HG03108 (cell line): ENCODE measurements around the gene MAK.
"Not testable (repeated sequence)": the region's sequence is repeated elsewhere in the genome, so short reads cannot be mapped to it uniquely, and the experiment has no call there.

ENCODE experiments used
- ATAC-seq: cut with Tn5 transposase; IDR thresholded peaks from one replicate; pipeline ENCODE4 v1.9.1; 2021; ENCODE audit warnings: moderate library complexity; ENCODE audit not compliant: unreplicated experiment

The MAK gene

DNA sequence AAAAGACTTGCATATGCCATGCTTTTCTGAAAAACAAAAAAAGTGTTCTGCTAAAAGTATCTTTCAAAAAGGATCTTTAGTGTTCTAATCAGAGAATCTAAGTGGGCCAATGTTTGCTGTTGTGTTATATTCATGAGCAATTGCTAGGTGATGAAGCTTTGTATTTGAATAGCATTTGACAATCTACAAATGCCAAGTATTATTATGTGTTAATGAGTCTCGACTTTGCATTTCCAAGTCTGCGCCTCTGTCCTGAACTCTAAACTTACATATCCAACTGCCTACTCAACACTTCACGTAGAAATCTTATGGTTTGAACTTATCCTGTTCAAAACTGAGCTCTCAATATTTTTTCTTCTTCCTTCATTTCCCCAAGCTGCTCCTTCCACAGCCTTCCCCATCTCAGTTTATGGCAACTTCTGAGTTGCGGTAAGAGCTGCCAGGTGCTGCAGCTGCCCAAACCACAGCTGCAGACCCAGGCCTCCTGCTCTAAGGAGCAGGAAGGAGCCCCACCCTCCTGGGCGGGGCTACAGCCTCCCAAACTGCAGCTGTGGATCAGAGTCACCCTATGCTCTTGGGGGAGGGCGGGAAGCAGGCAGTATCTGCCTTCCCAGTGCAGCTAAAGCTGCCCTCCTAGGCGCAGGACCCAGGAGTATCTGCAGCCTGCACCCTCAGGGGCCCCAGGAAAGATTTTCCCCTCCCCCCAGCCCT lies 16.7 kb upstream of the MAK start:
- ATAC-seq, result no peak

DNA sequence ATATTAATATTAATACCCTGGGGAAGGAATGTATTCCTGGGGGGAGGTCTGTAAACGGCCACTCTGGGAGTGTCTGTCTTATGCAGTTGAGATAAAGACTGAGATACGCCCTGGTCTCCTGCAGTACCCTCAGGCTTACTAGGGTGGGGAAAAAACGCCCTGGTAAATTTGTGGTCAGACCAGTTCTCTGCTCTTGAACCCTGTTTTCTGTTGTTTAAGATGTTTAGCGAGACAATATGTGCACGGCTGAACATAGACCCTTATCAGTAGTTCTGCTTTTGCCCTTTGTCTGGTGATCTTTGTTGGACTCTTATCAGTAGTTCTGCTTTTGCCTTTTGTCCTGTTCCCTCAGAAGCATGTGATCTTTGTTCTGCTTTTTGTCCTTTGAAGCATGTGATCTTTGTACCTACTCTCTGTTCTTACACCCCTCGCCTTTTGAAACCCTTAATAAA lies 15.5 kb upstream of the MAK start:
- not testable (repeated sequence) for ATAC-seq

DNA sequence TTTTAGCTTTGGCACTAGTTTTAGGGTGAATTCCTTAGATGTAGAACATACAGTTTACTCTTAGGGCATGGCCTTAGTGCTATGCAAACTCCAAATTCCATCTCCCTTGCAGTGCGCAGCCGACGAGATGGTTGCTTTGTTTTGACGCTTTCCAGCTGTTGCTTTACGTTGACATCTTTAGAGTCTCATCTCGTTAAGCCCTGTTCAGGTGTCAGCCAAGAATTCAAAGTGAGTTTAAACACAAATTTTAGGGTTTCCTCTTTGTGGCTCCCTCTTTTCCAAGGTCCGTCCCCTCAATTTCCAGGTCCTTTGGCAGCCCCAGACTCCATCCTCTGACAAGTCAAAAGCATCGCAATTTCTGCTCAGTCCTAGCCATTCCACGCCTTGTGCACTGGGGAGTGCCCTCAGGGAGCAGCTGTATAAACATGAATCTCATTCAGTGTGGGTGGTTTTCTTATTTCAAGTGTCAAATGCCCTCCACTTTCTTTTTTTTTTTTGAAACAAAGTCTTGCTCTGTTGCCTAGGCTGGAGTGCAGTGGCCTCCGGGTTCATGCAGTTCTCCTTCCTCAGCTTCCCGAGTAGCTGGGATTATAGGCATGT lies 14.1 kb upstream of the MAK start:
- ATAC-seq, result no peak

GRCh38 chr6:10850728-10851127 lies 12.4 kb upstream of the MAK start:
- no peak for ATAC-seq

GRCh38 chr6:10849901-10850300 lies 11.6 kb upstream of the MAK start:
- no peak for ATAC-seq

GRCh38 chr6:10847684-10848083 lies 9.3 kb upstream of the MAK start:
- no peak for ATAC-seq

DNA sequence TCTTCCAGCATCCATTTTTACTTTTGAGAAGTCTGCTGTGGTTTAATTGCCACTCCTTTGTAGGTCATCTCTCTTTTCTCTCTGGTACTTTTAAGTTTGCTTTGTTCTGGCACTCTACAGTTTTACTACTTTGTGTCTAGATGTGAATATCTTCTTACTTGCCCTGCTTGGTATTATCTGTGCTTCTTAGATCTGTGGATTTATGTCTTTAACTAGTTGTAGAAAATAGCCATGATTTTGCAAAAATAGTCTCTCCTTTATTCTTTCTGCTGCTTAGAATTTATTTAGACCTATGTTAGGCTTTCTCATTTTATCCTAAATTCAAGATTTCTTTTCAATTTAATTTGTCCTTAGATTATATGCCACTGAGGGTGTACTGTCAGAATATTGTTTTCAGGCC lies 5.2 kb upstream of the MAK start:
- ATAC-seq, result no peak

DNA sequence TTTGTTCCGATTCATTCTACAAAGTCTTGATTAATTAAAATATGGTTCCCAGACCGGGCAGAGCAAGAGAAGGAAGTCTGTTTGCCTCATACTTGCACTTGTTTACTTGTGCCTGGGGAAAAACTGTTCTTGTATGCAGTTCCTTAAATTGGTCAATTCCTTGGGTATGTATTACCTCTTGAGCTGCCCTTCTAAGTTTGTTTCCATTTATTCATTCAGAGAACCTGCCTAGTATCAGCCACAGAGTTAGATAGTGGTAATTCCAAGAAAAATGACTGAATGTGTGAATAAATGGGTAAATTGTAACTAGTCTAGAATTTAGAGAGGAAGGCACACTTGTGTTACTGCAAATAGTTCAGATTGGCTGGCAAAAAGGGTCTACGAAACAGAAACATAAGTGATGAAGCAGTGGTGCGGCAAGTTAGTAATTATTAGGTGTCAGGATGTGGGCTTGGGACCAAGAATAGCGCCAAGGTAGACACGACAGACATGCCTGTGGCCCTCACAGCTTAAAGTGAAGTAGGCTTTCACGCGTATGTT lies 525 bp upstream of the MAK start:
- peak; percentile 67 for ATAC-seq

GRCh38 chr6:10837622-10837994 lies 731 bp downstream of the MAK start:
- no peak for ATAC-seq

GRCh38 chr6:10837009-10837621 lies 1.2 kb downstream of the MAK start:
- no peak for ATAC-seq

- ATAC-seq, result no peak
Observed at GRCh38 chr6:10834823-10835222, 3.5 kb downstream of the MAK start.

- ATAC-seq, result no peak
Observed at GRCh38 chr6:10831609-10832008, 6.7 kb downstream of the MAK start.

- ATAC-seq, result no peak
Observed at GRCh38 chr6:10824819-10825218, 13.5 kb downstream of the MAK start.

DNA sequence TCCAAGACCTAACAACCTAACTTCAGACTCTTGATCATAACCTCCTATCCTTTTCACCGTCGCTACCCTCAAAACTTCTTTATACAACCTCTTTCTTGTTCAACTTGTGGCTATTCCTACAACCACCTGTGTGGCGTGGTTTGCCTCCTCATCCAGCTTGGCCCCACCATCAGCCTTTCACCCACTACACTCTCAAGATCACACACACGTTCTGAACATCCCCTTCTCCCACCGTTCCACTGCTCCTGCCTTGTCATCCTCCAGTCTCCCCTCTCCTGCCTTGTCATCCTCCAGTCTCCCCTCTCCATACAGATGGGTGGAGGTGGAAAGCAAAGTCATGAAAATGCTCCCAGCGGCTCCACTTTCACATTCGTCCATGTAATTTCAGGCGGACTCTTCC lies 14.0 kb downstream of the MAK start:
- ATAC-seq, result no peak

DNA sequence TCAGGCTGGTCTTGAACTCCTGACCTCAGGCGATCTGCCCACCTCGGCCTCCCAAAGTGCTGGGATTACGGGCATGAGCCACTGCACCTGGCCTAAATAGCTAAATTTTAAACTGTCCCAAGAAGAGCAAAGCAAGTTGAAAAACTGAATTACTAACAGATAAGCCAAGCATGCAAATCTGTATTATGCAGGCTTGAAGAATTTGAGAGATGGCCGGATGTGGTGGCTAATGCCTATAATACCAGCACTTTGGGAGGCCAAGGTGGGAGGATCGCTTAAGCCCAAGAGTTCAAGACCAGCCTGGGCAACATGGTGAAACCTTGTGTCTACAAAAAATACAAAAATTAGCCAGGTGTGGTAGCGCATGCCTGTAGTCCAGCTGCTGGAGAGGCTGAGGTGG lies 24.2 kb downstream of the MAK start:
- not testable (repeated sequence) for ATAC-seq

DNA sequence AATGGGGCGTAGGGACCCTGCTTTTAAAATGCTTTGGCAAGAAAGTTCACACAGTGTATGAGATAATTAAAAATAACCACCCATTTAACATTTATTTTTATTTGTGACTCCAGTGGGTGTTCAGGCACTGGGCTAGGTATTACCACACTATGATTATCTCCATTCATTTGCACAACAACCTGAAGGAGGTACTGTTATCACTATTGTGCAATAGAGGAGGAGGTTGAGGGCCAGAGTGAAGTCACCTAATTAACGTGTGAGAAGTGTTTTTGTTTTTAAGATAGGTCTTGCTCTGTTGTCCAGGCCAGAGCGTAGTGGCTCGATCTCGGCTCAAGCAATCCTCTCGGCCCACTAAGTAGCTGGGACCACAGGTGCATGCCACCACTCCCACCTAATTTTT lies 29.2 kb downstream of the MAK start:
- ATAC-seq, result no peak

DNA sequence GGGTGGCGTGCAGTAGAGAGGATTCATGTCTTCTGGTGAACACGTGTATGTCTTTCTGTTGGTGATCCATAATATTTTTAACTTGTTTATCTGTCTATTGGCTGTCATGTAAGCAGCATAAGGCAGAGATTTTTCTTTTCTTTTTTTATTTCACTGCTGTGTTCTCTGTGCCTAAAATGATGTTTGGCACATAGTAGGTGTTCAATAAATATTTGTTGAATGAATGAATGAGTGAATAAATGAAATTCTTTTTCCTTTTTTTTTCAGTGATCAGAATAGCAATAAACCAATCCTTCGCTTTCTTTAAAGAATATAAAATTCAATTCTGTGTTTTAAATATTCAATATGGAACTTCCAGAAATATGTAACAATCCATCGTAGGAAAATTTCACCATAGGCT lies 30.0 kb downstream of the MAK start:
- ATAC-seq, result no peak

- ATAC-seq, result peak; percentile 92
Observed at GRCh38 chr6:10801224-10801848, 37.0 kb downstream of the MAK start.

- no peak for ATAC-seq
Observed at GRCh38 chr6:10800810-10801209, 37.5 kb downstream of the MAK start.

DNA sequence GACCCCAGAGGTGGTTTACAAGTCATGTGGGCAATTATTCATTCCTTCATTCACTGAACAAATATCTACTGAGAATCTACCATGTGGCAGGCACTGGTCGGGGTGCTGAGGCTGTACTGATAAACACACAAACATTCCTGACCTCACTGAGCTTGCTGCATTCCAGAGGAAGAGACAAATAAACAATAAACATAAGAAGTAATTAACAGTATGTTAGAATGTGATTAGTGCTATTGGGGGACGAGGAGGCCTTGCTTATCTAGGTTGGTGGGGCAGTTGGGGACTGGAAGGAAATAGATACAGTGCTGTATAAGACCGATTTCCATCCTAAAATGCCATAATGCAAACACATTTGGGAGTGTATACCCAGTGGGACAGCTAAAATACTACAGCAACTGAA lies 44.1 kb downstream of the MAK start:
- ATAC-seq, result no peak

DNA sequence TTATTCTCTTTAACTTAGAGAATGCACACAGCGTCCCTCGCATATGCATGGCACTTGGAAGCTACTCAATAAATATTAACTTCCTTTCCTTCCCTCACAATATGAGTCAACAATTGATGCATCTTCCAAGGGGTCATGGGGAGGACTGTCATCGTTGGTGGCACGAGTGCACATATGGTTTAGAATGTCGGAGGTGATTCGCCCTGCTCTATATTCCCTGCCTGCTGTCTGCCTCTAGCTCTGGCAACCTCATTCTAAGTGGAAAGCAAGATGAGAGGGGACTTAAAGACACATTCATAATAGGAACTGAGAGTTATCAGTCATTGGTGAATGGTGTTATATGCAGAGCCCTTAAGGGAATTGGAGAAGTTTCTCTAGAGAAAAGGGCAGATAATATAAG lies 44.6 kb downstream of the MAK start:
- no peak for ATAC-seq

DNA sequence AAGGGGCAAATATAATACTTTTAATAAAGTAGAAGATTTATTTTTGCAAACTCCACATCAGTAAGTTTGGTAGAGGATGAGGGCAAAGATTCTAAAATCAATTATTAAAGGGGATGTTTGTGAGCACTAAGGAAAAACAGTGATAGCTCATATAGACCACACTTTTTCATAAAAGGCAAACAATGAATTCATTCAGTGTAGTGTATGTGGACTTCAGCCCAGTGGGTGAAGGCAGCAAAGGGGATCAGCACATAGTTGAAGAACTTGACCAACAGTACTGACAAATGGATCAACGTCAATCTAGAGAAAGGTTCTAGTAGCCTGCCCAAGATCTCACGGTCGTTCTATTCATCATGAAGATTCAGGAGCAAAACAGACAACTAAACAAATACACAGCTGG lies 45.3 kb downstream of the MAK start:
- no peak for ATAC-seq
